Measurements from ENCODE around the gene DCTPP1. TPM values are rescaled to one million over a fixed set of nuclear protein-coding genes. Genes with fewer than 3 reads are reported as not detected.
"Not testable (repeated sequence)": the region's sequence is repeated elsewhere in the genome, so short reads cannot be mapped to it uniquely, and the experiment has no call there.

The DCTPP1 gene
- total and polyA plus RNA-seq, 2 of the 13 experiments (the other 11 are each of a cell fraction or from before 2014, with no cell fraction given) = 54.8 to 74.4 TPM

DNA sequence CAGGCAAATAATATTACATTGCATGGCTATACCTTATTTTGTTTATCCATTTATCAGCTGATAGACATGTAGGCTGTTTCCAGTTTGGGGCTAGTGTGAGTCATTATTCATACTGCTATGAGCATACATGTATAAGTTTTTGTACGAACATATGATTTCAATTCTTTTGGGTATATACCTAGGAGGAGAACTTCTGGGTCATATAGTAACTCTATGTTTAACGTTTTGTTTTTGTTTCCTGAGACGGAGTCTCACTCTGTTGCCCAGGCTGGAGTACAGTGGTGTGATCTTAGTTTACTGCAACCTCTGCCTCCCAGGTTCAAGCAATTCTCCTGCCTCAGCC lies 40.3 kb upstream of the DCTPP1 start (continued):
- TF ChIP-seq, protein P1, sequence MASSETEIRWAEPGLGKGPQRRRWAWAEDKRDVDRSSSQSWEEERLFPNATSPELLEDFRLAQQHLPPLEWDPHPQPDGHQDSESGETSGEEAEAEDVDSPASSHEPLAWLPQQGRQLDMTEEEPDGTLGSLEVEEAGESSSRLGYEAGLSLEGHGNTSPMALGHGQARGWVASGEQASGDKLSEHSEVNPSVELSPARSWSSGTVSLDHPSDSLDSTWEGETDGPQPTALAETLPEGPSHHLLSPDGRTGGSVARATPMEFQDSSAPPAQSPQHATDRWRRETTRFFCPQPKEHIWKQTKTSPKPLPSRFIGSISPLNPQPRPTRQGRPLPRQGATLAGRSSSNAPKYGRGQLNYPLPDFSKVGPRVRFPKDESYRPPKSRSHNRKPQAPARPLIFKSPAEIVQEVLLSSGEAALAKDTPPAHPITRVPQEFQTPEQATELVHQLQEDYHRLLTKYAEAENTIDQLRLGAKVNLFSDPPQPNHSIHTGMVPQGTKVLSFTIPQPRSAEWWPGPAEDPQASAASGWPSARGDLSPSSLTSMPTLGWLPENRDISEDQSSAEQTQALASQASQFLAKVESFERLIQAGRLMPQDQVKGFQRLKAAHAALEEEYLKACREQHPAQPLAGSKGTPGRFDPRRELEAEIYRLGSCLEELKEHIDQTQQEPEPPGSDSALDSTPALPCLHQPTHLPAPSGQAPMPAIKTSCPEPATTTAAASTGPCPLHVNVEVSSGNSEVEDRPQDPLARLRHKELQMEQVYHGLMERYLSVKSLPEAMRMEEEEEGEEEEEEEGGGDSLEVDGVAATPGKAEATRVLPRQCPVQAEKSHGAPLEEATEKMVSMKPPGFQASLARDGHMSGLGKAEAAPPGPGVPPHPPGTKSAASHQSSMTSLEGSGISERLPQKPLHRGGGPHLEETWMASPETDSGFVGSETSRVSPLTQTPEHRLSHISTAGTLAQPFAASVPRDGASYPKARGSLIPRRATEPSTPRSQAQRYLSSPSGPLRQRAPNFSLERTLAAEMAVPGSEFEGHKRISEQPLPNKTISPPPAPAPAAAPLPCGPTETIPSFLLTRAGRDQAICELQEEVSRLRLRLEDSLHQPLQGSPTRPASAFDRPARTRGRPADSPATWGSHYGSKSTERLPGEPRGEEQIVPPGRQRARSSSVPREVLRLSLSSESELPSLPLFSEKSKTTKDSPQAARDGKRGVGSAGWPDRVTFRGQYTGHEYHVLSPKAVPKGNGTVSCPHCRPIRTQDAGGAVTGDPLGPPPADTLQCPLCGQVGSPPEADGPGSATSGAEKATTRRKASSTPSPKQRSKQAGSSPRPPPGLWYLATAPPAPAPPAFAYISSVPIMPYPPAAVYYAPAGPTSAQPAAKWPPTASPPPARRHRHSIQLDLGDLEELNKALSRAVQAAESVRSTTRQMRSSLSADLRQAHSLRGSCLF (CRISPR knock-in tag; IDR thresholded peaks at IDR 0.05; ENCODE audit: borderline replicate concordance) = no peak

DNA sequence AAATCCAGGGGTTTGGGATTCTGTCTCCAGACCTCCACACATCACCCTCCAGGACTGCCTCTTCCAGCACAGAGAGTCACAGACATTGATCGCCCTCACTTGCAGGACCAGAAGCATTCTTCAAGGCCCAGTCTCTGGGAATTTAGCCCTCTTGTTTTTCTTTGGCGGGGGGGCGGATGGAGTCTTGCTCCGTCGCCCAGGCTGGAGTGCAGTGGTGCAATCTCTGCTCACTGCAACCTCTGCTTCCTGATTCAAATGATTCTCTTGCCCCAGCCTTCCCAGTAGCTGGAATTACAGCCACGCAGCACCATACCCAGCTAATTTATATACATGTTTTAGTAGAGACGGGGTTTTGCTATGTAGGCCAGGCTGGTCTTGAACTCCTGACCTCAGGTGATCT lies 34.2 kb upstream of the DCTPP1 start:
- ATAC-seq (no peak), DNase-seq (ENCODE audit: low spot score) (no peak), FAIRE-seq (no peak)
- no TSS peak for BruUV-seq (replicated peaks)
- 23% methylated on average over 7 of the region's 7 CpGs for WGBS (ENCODE audit: low lambda C conversion rate)
- no peak for TF ChIP-seq ZNF10 (CRISPR knock-in tag; IDR thresholded peaks at IDR 0.05; ENCODE audit: borderline replicate concordance, low read depth)
- TF ChIP-seq RARA (CRISPR knock-in tag; IDR thresholded peaks at IDR 0.05) = no peak
- no peak for TF ChIP-seq SNRNP70 (IDR thresholded peaks at IDR 0.05; ENCODE audit: low read depth, low read length)
- TF ChIP-seq PLRG1 (conservative IDR thresholded peaks at IDR 0.05) = no peak
- TF ChIP-seq PHF20 (CRISPR knock-in tag; IDR thresholded peaks at IDR 0.05) = no peak
- intact Hi-C loops (cut with micrococcal nuclease; ENCODE audit: unreplicated experiment) = no loop called here
- Histone ChIP-seq H3K4me3 (replicated peaks in 1 of 3; ENCODE audit: insufficient read depth in 1 of 3, low read depth in 2 of 3, low read length in 3 of 3) (no peak overlapping the region), H3K36me3 (replicated peaks in 1 of 2; ENCODE audit: control insufficient read depth in 1 of 2, insufficient read depth in 2 of 2, low read length in 2 of 2) (no peaks in the 10 kb centered on the region), H3K27me3 (ENCODE audit: control insufficient read depth in 1 of 2, insufficient read depth in 2 of 2, low read length in 2 of 2) (no peaks in the 10 kb centered on the region; a peak in 1 of 5 replicates), H2AFZ (ENCODE audit: low read length) (no peak overlapping the region), H3K27ac (ENCODE audit: extremely low read length, insufficient read depth, low read length) (no peak overlapping the region), H3K79me2 (ENCODE audit: insufficient read depth, low read length) (no peaks in the 10 kb centered on the region), H3K4me1 (ENCODE audit: insufficient read depth, low read length) (peaks cover 38% of the 10 kb centered on the region), H4K20me1 (ENCODE audit: insufficient read depth, low read length) (no peaks in the 10 kb centered on the region), H3K9me3 (ENCODE audit: low read length) (no peaks in the 10 kb centered on the region), H3K9ac (ENCODE audit: insufficient read depth, low read depth, low read length) (no peak overlapping the region), H3K4me2 (ENCODE audit: low read depth, low read length) (no peak overlapping the region)
- CTCF ChIA-PET (ENCODE audit: low intra/inter-chr PET ratio, low total read pairs) = no interaction called here
- POLR2A ChIA-PET = no interaction called here
- in situ Hi-C loops (cut with HindIII; ENCODE audit: extremely low pct_ligation_motif_present, low pct_unique_long_range_greater_than_20kb) = no loop called here

DNA sequence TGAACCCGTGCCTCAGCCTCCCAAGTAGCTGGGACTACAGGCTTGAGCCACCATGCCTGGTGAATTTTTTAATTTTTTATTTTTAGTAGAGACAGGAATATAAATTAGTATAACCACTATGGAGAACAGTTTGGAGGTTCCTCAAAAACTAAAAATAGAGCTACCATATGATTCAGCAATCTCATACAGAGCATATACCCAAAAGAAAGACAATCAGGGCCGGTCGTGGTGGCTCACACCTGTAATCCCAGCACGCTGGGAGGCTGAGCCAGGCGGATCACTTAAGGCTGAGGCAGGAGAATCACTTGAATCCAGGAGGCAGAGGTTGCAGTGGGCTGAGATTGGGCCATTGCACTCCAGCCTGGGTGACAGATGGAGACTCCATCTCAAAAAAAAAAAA lies 31.6 kb upstream of the DCTPP1 start:
- peaks cover 63% of the 10 kb centered on the region for H3K4me1 ChIP-seq (ENCODE audit: insufficient read depth, low read length)
- H3K9ac ChIP-seq (ENCODE audit: insufficient read depth, low read depth, low read length); H3K36me3 ChIP-seq (replicated peaks in 1 of 2; ENCODE audit: control insufficient read depth in 1 of 2, insufficient read depth in 2 of 2, low read length in 2 of 2); FAIRE-seq; DNase-seq (ENCODE audit: low spot score); H4K20me1 ChIP-seq (ENCODE audit: insufficient read depth, low read length); H3K79me2 ChIP-seq (ENCODE audit: insufficient read depth, low read length); H3K9me3 ChIP-seq (ENCODE audit: low read length); intact Hi-C loops (cut with micrococcal nuclease; ENCODE audit: unreplicated experiment); BruUV-seq (replicated peaks); H3K27me3 ChIP-seq (ENCODE audit: control insufficient read depth in 1 of 2, insufficient read depth in 2 of 2, low read length in 2 of 2); CTCF ChIA-PET (ENCODE audit: low intra/inter-chr PET ratio, low total read pairs); H3K4me2 ChIP-seq (ENCODE audit: low read depth, low read length); H3K4me3 ChIP-seq (replicated peaks in 1 of 3; ENCODE audit: insufficient read depth in 1 of 3, low read depth in 2 of 3, low read length in 3 of 3); H3K27ac ChIP-seq (ENCODE audit: extremely low read length, insufficient read depth, low read length); ATAC-seq; in situ Hi-C loops (cut with HindIII; ENCODE audit: extremely low pct_ligation_motif_present, low pct_unique_long_range_greater_than_20kb); H2AFZ ChIP-seq (ENCODE audit: low read length): not testable (repeated sequence)
- WGBS (ENCODE audit: low lambda C conversion rate) = 83% methylated on average over 5 of the region's 5 CpGs
- POLR2A ChIA-PET = interaction anchor here (0.7 to 1.1 kb wide), 4 partner anchors 14 to 97 kb away, joined by 3 to 5 read pairs (median 4); no protein-coding TSS in a partner anchor

Data from HepG2 (cell line).